ENCODE measurements around the gene TTLL13. TPM values are rescaled to one million over a fixed set of nuclear protein-coding genes. Genes with fewer than 3 reads are reported as not detected.

TTLL13 gene
- total and polyA plus RNA-seq, 9 of the 15 experiments (the other 6 are each of a cell fraction or from before 2014, with no cell fraction given), result 0.05 to 0.24 (median 0.11) TPM; not detected in 1

DNA sequence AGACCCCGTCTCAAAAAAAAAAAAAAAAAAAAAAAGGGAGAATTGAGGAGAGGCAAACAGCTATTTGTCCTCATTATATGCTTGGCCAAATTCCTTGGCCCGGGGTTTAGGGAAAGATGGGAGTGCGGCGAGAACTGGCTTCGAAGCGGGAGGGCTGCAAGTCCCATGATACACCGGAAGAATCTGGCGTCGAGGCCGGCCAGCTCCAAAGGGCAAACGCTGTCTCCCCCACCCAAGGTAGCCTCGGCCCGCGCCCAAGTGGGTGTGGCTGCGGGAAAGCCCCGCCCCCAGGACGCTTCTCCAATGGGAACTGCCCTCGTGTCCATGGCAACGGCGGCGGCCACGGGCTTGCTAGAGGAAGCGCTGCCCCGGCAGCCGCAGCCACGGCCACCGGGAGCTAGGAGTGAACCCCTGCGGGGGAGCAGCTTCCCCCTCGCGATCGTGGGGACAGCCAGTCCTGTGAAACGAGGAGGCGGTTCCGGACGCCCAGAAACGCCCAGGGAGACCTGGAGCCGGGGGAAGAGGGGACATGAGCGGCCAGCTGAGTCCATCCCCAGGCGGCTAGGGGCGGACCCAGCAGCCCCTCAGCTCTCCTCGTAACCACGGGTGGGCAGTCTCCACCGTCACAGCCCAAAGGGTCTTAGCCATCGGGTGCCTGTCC, at the start of gene TTLL13 (continued):
- TF ChIP-seq, protein P1, sequence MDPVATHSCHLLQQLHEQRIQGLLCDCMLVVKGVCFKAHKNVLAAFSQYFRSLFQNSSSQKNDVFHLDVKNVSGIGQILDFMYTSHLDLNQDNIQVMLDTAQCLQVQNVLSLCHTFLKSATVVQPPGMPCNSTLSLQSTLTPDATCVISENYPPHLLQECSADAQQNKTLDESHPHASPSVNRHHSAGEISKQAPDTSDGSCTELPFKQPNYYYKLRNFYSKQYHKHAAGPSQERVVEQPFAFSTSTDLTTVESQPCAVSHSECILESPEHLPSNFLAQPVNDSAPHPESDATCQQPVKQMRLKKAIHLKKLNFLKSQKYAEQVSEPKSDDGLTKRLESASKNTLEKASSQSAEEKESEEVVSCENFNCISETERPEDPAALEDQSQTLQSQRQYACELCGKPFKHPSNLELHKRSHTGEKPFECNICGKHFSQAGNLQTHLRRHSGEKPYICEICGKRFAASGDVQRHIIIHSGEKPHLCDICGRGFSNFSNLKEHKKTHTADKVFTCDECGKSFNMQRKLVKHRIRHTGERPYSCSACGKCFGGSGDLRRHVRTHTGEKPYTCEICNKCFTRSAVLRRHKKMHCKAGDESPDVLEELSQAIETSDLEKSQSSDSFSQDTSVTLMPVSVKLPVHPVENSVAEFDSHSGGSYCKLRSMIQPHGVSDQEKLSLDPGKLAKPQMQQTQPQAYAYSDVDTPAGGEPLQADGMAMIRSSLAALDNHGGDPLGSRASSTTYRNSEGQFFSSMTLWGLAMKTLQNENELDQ (CRISPR knock-in tag; IDR thresholded peaks at IDR 0.05; ENCODE audit: borderline replicate concordance), result no peak
- TF ChIP-seq HDAC3 (IDR thresholded peaks at IDR 0.05; ENCODE audit: borderline replicate concordance, partially characterized antibody) (no peak), PHF8 (IDR thresholded peaks at IDR 0.05; ENCODE audit: borderline replicate concordance, low read length) (peak; percentile 59; the same call in 1 of the 2 replicates), ARHGAP35 (IDR thresholded peaks at IDR 0.05; ENCODE audit: partially characterized antibody) (no peak), CCNT2 (IDR thresholded peaks at IDR 0.05; ENCODE audit: borderline replicate concordance, extremely low read depth, insufficient read length, low read depth, low read length) (peak; percentile 33), ZNF507 (tag; conservative IDR thresholded peaks at IDR 0.05) (no peak), ZZZ3 (IDR thresholded peaks at IDR 0.05) (no peak), CSDE1 (IDR thresholded peaks at IDR 0.05) (peak in 1 of 2 experiments; percentile 72; a peak in 1 of 4 replicates), EZH2 (IDR thresholded peaks at IDR 0.05; ENCODE audit: borderline replicate concordance, low read depth, low read length) (no peak), ADNP (tag; IDR thresholded peaks at IDR 0.05) (no peak), DEAF1 (CRISPR knock-in tag; IDR thresholded peaks at IDR 0.05) (no peak), ZNF707 (CRISPR knock-in tag; conservative IDR thresholded peaks at IDR 0.05) (no peak), ETV1 (tag; conservative IDR thresholded peaks at IDR 0.05; ENCODE audit: low read depth) (no peak), KLF1 (tag; IDR thresholded peaks at IDR 0.05) (no peak), NR0B1 (IDR thresholded peaks at IDR 0.05; ENCODE audit: partially characterized antibody) (no peak), TAF7 (tag; IDR thresholded peaks at IDR 0.05) (no peak)
- TF ChIP-seq, protein P2, sequence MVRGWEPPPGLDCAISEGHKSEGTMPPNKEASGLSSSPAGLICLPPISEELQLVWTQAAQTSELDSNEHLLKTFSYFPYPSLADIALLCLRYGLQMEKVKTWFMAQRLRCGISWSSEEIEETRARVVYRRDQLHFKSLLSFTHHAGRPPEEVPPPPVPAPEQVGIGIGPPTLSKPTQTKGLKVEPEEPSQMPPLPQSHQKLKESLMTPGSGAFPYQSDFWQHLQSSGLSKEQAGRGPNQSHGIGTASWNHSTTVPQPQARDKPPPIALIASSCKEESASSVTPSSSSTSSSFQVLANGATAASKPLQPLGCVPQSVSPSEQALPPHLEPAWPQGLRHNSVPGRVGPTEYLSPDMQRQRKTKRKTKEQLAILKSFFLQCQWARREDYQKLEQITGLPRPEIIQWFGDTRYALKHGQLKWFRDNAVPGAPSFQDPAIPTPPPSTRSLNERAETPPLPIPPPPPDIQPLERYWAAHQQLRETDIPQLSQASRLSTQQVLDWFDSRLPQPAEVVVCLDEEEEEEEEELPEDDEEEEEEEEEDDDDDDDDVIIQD (CRISPR knock-in tag; IDR thresholded peaks at IDR 0.05), result no peak

Data from K562 (cell line).